ENCODE data around the gene SLC50A1.
"Not testable (repeated sequence)": the region's sequence is repeated elsewhere in the genome, so short reads cannot be mapped to it uniquely, and the experiment has no call there.

Gene SLC50A1

DNA sequence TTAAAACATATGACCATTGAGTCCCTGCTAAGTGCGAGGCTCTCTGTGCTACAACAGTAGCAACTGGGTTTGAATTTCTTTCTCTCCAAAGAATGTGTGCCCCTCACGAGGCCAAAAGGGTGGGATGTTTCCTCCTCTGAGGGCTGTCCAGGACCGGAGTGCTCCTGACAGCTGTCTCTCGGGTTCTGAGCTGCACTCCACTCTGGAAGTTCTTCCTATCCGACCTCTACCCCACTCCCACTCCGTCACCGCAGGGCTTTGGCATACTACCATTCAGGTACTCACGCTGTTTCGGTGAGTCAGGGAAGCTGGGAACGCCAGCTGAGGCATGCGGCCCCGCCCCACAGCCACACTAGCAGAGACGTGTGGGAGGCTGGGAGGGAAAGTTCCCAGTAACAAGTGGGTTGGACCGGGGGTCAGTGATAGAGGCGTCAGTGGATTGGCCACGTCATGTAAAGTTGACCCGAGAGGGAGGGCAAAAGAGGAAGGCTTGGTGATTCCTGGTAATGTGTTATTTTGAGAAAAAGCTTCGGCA, 705 bp upstream of the SLC50A1 start:
- DNase-seq (ENCODE audit: low read depth in 2 of 2) = peak; percentile 56 to 67

DNA sequence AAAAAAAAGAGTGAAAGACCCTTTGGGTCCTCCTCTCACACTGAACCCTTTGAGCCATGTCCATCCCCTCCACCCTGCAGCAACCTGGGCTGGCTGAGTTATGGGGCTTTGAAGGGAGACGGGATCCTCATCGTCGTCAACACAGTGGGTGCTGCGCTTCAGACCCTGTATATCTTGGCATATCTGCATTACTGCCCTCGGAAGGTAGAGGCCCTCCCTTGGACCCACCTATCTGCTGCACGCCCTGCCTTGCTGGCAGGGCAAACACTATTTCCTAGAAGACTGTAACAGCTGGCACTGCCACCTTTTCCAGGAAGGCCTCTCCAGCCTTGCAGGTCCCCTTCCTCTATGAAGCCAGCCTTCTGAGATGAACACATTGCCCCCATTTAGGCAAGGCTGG, 1.1 kb downstream of the SLC50A1 start:
- no peak for DNase-seq (ENCODE audit: low read depth in 2 of 2)

DNA sequence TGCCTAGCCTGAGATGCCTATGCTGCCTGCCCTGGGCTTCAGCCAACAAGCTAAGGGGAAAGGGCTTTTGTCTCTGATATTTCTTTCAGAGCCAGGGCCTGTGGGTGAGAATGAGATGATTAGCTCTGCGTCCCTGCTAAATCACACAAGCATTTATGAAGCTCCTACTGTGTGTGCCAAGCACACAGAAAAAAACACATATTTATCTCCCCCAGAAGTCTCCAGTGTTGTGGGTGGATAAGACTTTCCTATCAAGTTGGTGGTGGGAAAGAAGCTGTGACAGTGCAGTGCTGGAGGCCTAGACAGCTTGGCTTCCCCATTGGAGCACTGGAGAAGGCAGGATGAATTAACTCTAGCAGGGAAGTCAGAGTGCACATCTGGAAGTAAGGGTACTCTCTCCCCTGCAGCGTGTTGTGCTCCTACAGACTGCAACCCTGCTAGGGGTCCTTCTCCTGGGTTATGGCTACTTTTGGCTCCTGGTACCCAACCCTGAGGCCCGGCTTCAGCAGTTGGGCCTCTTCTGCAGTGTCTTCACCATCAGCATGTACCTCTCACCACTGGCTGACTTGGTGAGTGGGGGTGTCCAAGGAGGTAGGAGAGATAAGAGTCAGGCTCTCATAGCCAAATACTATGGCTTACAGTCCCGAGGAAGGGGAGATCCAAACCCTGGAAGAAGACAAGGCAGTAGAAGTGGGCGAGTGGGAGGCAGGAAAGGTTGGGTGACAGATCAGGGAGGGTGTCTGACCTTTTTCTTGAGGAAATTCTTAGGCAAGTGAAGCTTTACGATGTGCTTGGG, 1.7 kb downstream of the SLC50A1 start:
- no peak for DNase-seq (ENCODE audit: low read depth in 2 of 2)

DNA sequence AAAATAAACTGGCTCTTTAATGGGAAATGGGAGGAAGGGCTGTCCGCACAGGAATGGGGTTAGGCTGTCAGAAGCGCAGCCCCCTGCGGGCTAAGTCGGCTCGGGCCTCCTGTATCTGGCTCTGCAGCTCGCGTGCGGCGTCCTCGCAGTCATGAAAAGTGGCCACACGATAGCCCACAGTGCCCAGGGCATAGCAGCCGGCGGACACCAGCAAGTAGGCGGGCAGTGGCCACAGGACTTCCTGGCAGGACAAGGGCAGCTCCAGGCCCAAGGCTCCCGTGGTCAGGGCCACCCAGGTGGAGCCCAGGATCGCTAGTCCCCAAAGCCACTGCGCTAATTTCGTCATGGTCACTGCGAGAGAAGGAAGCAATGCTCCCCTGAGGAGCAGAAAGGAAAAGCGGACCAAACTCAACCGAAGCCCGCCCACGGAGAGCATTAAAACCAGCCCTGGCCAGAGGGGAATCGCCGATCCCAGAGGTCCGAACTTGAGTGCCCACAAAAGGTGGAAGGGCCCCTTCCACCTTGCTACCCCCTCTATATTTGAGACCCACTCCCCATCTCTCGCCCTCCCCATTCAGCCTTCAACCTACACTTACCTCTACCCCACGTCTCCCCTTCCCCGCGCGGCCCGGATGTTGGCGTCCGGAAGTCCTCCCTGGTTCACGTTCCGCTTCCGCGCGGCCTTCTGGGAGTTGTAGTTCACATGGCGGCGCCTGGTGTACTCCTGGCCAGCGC, 4.4 kb downstream of the SLC50A1 start, which contains the start of gene DPM3:
Gene DPM3, minus strand, starts transcription at position 637 of the 735 bp plus-strand sequence. Its CDS starts 291 bp downstream, at position 346.
- peak; percentile 88 for DNase-seq (ENCODE audit: low read depth in 2 of 2)

DNA sequence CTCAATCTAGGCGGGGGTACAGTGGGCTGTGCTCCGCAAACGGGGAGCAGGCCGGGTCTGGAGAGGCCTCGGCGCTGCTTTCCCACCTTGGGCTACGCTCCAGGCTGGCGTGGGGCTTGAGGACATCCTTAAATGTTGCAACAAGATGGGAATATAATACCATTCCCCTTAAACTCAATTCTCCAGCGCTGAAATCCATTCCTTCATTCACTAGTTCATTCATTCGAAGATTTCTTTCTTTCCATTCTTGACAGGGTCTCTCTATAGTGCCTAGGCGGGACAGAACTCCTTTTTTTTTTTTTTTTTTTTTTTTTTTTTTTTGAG, 4.9 kb downstream of the SLC50A1 start:
- DNase-seq (ENCODE audit: low read depth in 2 of 2) = no peak

DNA sequence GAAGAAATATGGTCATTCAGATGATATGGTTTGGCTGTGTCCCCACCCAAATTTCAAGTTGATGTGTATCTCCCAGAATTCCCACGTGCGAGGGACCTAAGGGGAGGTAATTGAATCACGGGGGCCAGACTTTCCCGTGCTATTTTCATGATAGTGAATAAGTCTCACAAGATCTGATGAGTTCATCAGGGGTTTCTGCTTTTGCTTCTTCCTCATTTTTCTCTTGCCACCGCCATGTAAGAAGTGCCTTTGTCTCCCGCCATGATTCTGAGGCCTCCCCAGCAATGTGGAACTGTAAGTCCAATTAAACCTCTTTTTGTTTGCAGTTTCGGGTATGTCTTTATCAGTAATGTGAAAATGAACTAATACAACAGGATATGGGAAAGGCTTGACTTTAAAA, 6.1 kb downstream of the SLC50A1 start:
- no peak for DNase-seq (ENCODE audit: low read depth in 2 of 2)

DNA sequence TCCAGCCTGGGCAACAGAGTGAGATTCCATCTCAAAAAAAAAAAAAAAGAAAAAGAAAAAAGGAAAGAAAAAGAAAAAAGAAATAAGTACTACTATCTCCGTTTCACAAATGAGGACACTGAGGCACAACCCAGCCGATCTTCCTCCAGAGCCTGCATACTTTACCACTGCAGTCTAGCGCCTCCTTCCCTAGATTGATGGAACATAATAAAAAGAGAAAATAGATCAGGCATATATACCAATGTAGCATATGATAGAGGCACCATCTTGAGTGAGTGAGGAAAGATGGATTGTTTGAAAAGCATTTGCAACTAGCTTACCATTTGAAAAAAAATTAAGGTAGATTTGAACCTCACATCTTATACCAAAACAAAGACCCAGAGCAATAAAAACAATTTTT, 9.8 kb downstream of the SLC50A1 start:
- no peak for DNase-seq (ENCODE audit: low read depth in 2 of 2)

DNA sequence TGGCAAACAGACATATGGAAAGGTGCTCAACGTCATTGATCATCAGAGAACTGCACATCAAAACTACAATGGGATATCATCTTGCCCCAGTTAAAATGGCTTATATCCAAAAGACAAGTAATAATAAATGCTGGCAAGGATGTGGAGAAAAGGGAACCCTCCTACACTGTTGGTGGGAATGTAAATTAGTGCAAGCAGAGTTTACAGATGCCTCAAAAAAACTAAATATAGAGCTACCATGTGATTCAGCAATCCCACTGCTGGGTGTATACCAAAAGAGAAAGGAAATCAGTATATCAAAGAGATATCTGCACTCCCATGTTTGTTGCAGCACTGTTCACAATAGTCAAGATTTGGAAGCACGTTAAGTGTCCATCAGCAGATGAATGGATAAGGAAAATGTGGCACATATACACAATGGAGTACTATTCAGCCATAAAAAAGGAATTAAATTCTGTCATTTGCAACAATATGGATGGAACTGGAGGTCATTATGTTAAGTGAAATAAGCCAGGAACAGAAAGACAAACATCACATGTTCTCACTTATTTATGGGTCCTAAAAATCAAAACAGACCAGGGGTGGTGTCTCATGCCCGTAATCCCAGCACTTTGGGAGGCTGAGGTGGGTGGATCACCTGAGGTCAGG, 20.5 kb downstream of the SLC50A1 start:
- DNase-seq (ENCODE audit: low read depth in 2 of 2) = not testable (repeated sequence)

DNA sequence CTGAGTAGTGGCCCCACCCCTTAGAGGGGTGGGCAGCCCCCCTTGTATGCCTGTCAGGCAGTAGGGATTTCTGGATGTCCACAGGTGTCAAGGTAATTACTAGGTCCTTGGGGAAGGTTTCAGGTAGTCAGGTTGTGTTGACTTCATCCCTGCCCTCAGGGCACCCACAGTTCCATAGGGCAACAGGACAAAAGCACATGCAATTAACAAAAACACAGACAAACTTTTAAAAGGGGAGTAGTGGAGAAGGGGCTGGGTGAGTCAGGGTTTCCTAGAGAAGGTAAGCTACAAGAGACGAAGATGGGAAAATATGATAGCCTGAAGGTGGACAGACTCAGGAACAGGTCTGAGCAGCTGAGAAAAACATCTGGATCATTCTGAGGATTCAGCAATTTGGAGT, 23.3 kb downstream of the SLC50A1 start:
- no peak for DNase-seq (ENCODE audit: low read depth in 2 of 2)

DNA sequence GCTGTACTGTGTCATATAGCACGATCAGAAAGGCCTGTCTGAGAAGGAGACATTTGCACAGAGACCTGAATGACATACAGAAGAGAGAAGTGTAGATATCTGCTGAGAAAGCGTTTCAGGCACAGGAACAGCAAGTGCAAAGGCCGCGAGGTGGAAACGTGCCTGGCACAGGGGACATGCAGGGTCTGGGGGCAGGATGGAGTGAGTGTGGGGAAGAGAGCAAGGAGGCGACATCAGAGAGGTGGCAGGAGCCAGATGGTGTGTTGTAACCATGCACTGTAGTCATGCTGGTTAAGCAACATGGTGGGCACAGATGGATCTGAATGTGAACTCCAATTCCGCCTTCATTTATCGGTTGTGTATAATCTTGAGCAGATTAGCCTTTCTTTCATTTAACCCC, 24.5 kb downstream of the SLC50A1 start:
- DNase-seq (ENCODE audit: low read depth in 2 of 2) = no peak

DNA sequence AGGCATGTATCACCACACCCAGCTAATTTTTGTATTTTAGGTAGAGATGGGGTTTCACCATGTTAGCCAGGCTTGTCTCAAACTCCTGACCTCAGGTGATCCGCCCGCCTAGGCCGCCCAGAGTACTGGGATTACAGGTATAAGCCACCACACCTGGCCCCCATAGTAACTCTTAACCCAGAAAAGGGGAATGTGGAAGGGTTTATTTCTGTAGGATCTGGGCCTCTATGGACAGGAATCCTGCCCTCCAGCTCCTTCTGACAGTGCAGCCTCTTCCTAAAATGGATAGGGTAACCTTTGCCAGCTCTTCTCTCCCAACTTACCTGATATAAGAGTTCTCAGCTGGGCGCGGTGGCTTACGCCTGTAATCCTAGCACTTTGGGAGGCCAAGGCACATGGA, 27.0 kb downstream of the SLC50A1 start:
- not testable (repeated sequence) for DNase-seq (ENCODE audit: low read depth in 2 of 2)

DNA sequence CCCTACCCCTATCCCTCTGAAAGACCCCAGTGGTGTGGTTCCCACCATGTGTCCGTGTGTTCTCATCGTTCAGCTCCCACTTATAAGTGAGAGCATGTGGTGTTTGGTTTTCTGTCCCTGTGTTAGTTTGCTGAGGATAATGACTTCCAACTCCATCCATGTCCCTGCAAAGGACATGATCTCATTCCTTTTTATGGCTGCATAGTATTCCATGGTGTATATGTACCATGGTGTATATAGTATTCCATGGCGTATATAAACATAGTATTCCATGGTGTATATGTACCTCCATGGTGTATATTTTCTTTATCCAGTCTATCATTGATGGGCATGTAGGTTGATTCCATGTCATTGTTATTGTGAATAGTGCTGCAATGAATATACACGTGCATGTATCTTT, 28.1 kb downstream of the SLC50A1 start:
- DNase-seq (ENCODE audit: low read depth in 2 of 2) = not testable (repeated sequence)

DNA sequence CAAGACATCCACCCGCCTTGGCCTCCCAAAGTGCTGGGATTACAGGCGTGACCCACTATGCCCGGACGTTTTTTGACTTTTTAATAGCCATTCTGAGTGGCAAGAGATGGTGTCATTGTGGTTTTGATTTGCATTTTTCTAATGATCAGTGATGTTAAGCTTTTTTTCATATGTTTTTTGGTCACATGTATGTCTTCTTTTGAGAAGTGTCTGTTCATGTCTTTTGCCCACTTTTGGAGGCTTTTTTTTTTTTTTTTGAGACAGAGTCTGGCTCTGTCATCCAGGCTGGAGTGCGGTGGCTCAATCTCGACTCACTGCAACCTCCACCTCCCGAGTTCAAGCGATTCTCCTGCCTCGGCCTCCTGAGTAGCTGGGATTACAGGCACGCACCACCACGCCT, 29.0 kb downstream of the SLC50A1 start:
- not testable (repeated sequence) for DNase-seq (ENCODE audit: low read depth in 2 of 2)

DNA sequence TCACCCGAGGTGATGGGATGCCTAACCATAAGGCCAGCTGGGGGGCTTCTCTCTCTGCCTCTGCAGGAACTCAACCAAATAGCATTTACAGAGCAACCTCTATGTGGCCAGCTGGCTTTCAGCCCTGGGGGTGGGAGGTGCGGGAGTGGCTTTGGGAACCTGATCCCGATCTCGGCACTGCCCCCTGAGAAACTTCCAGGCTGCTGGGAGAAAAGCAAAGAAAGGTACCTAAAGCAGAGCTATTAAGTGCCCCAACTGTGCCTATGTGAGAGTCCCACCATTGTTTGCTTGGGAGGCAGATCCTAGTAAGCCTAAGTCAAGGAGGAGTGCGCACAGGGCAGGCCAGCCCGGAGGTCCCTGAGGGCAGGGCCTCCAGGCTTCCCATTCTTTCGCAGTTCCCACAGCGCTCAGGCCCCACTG, 30.4 kb downstream of the SLC50A1 start:
- DNase-seq (ENCODE audit: low read depth in 2 of 2) = no peak

DNA sequence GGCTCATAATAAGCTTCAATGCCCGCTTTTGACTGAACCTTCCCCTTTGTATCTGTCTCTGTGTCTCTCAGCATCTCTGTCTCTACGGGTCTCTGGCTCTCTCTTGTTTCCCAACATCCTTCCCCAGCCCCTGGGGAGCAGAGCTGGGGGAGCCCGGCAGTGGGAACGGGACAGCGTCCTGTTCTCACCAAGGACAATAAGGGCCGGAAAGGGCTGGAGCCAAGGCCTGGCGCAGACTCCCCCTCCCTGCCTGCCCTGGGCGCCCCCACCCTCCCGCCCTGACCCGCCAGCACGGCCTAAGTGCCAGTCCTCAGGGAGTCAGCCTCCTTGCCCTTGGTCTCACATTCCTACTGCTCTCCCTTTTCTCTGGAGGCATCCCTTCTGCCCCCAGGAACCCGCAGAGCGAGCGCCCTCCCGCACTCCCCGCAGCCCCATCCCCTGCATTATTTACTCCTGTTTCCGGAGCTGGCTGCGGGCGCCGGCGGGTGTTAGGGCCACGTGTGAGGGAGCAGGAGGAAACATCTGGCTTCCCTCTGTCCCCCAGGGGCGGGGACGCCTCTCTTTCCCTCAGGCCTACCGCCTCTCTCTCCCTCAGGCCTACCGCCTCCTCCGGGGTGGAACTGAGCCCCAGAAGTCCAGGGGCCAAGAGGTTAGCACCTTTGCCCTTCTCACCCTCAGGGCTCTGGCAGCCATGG, 31.0 kb downstream of the SLC50A1 start:
- no peak for DNase-seq (ENCODE audit: low read depth in 2 of 2)

DNA sequence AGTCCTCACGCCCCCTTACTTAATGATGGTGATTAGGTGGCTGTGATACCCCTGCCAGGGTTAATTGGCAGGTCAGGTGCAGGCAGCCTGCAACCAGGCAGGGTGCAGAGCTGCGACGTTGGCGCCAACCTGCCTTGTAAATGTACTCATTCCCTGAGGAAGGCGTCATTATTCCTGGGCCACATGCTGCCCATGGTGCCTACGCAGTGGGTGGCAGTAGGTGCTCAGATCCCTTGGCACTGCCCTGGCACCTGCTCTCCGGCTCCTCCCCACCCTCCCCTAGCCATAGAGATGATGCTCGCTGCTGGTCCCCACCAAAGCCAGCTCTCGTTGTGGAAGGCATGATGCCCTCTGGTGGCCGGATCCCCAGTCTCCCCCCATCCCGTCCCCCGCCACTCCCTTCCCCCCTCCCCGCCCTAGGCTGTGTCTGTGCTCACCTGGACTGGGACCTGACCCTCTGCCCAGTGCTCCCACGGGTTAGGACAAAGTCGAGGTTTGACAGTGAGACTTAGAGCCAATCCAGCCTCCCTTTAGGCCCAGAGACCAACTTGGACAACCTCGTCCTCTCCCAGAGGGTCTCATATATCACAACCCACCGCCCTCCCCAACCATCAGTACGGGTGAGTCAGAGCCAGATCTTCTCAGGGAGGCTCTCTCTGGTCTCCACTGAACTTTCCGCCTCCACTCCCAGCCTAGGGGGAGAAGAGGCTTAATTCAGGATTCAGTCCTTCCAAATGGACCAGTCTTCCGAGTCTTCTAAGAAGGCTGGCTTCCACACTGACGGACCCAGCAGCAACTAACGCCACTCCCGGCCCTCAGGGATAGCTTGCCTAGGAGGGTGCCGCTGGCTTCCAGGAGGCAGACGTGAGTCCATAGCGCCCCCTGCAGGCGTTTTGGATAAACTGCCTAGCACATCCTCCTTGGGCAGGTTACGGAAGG, 31.8 kb downstream of the SLC50A1 start:
- DNase-seq (ENCODE audit: low read depth in 2 of 2) = peak; percentile 79 to 83

DNA sequence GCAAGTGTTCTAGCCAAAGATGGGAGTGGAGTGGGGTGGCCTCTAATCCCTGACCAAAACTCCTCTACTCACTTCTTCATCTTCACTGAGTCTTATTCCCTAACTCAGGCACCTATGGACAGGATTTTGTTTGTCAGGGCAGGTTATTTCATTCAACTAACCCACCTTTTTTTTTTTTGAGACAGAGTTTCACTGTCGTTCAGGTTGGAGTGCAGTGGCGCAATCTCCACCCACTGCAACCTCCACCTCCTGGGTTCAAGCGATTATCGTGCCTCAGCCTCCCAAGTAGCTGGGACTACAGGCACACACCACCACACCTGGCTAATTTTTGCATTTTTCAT, 32.4 kb downstream of the SLC50A1 start:
- DNase-seq (ENCODE audit: low read depth in 2 of 2) = not testable (repeated sequence)

DNA sequence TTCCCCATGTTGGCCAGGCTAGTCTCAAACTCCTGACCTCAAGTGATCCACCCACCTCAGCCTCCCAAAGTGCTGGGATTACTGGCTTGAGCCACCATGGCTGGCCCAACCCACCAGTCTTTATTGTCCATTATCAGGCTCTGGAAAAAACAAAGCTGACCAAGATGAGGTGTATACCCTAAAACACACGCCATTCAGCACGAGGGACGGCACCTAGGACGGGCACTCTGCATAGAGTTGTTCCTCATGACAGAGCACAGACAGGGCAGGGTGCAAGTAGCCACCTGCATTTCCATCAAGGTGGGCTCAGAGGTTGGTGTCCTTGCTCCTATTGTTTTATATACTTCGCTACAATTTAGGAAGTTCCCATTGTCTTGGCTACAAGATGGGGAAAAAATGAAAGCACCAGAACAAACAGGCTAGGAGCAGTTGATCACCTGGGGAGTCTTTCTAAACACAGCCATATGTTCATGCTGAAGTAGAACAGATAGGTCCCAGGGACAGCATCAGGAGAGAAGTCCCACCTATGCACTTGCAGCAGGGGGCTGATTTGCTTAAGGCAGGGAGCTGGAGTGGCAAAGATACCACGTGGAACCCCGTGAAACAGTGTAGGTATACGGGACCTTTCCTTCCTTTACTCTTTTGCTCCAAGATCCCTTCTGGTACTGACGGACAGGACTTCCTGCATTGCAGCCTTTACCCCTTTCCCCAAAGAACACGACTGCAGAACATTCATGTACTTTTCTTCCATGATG, 33.0 kb downstream of the SLC50A1 start:
- no peak for DNase-seq (ENCODE audit: low read depth in 2 of 2)

DNA sequence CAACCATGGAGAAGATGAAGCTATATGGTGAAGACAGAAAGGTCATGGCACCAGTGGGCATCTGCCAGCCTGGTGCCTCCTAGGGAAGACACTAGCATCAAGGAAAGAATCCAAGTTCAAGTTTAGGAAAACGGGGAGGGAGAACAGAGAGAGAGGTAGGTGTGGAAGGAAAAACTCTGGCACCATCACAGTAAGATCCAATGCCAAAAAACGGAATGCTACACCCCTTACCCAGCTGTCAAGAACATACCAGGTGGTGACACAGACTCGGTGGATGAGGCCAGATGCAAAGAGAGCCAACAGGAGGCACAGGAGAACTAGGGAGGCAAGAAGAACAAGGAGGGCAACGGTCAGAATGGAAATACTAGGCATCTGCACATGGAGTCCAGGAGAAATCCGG, 33.9 kb downstream of the SLC50A1 start:
- DNase-seq (ENCODE audit: low read depth in 2 of 2) = no peak
